A549 (cell line): ENCODE data around the gene GHDC. TPM values are rescaled to one million over a fixed set of nuclear protein-coding genes. Genes with fewer than 3 reads are reported as not detected.
"Not testable (repeated sequence)": the region's sequence is repeated elsewhere in the genome, so short reads cannot be mapped to it uniquely, and the experiment has no call there.

ENCODE experiments used
- ATAC-seq, 2 experiments: fragments of 200-7000 bp in 1 of 2; fragments of >200 bp in 1 of 2; cut with Nextera tagmentation in 1 of 2; cut with Tn5 transposase in 1 of 2; 3 replicates each; pipeline versions ENCODE4 v1.8.0 to v1.9.1; 2018 to 2020; ENCODE audit warnings: mild to moderate bottlenecking in 1 of 2, moderate library complexity in 1 of 2
- CTCF ChIA-PET: fragments of 300-600 bp; sonication (Branson Sonifier 250); formaldehyde crosslinking; extraction: SDS; loops from one replicate; lab custom pipeline; 2021; ENCODE audit warnings: antibody characterized with exemption, inconsistent platforms; lab: Yijun Ruan, JAX
- POLR2A ChIA-PET: fragments of 350-600 bp; formaldehyde crosslinking; extraction: SDS; loops from one replicate; lab custom pipeline; 2021; ENCODE audit warnings: antibody characterized with exemption, inconsistent platforms; lab: Yijun Ruan, JAX
- DNase-seq, 2 experiments: peaks; one replicate each; pipeline versions ENCODE4 v3.0.0 to v3.0.0-alpha.2; 2011 to 2016; ENCODE audit warnings: low read depth in 1 of 2, low spot score in 1 of 2
- FAIRE-seq: peaks from 2 replicates; lab custom pipeline; 2011; peaks lifted over from hg19 to GRCh38; lab: Jason Lieb, UNC
- H3K27ac ChIP-seq, 2 experiments: fragments of >200 bp; sonication (Bioruptor Twin); formaldehyde crosslinking; 3 replicates each; pipeline ENCODE4 v1.5.1; 2016 to 2017
- H3K4me1 ChIP-seq: fragments of >200 bp; sonication (Bioruptor Twin); formaldehyde crosslinking; 3 replicates; pipeline ENCODE4 v1.6.1; 2016
- H3K4me2 ChIP-seq: fragments of >200 bp; sonication (Bioruptor Twin); formaldehyde crosslinking; 3 replicates; pipeline ENCODE4 v1.6.1; 2016
- H3K4me3 ChIP-seq: fragments of >200 bp; sonication (Bioruptor Twin); formaldehyde crosslinking; 3 replicates; pipeline ENCODE4 v1.5.1; 2016
- H3K9me3 ChIP-seq: fragments of >200 bp; sonication (Bioruptor Twin); formaldehyde crosslinking; 3 replicates; pipeline ENCODE4 v1.6.1; 2016
- CBX8 ChIP-seq: fragments of 200-600 bp; sonication (generic); IDR thresholded peaks from 2 replicates; pipeline ENCODE4 v1.6.1; 2016
- CHD2 ChIP-seq: fragments of 150-350 bp; IDR thresholded peaks from 2 replicates; pipeline ENCODE4 v1.6.1; 2014; ENCODE audit warnings: low read length; ENCODE audit not compliant: partially characterized antibody
- CTCF ChIP-seq: fragments of >200 bp; sonication (Bioruptor Twin); formaldehyde crosslinking; IDR thresholded peaks from 3 replicates; pipeline ENCODE4 v1.5.1; 2016
- EHMT2 ChIP-seq: fragments of 200-600 bp; sonication (generic); IDR thresholded peaks from 2 replicates; pipeline ENCODE4 v1.6.1; 2016; ENCODE audit warnings: antibody characterized with exemption, low read depth, mild to moderate bottlenecking, moderate library complexity
- EP300 ChIP-seq, 2 experiments: fragments of >200 bp; sonication (Bioruptor Twin); formaldehyde crosslinking; IDR thresholded peaks; 2 replicates in 1 of 2; 3 replicates in 1 of 2; pipeline ENCODE4 v1.6.1; 2016 to 2017
- FOSL2 ChIP-seq, 2 experiments: fragments of 450-650 bp in 1 of 2; fragments of >200 bp in 1 of 2; sonication (Bioruptor Twin) in 1 of 2; formaldehyde crosslinking; IDR thresholded peaks; 2 replicates each; pipeline versions ENCODE4 v1.5.0 to v1.6.1; 2016 to 2020; ENCODE audit warnings: mild to moderate bottlenecking in 1 of 2, moderate library complexity in 1 of 2
- HDAC2 ChIP-seq: fragments of 200-600 bp; sonication (generic); IDR thresholded peaks from 2 replicates; pipeline ENCODE4 v1.6.1; 2016
- HES2 ChIP-seq: fragments of >200 bp; sonication (Bioruptor Twin); formaldehyde crosslinking; IDR thresholded peaks from 2 replicates; pipeline ENCODE4 v1.6.1; 2016
- HOXA7 ChIP-seq: fragments of 250-450 bp; sonication (Bioruptor Pico); IDR thresholded peaks from 2 replicates; pipeline ENCODE4 v1.5.0; 2020; ENCODE audit warnings: mild to moderate bottlenecking, moderate library complexity
- KDM1A ChIP-seq: fragments of 200-600 bp; sonication (generic); IDR thresholded peaks from 2 replicates; pipeline ENCODE4 v1.6.1; 2016; ENCODE audit warnings: low read depth, mild to moderate bottlenecking
- KDM5A ChIP-seq: fragments of 200-600 bp; sonication (generic); IDR thresholded peaks from 2 replicates; pipeline ENCODE4 v1.6.1; 2016; ENCODE audit warnings: antibody characterized with exemption, mild to moderate bottlenecking
- MAFK ChIP-seq: fragments of 450-650 bp; IDR thresholded peaks from 2 replicates; pipeline ENCODE4 v1.6.1; 2014; ENCODE audit not compliant: partially characterized antibody
- MAX ChIP-seq: IDR thresholded peaks from 2 replicates; pipeline ENCODE4 v1.6.1; 2012
- MAZ ChIP-seq: fragments of 150-350 bp; IDR thresholded peaks from 2 replicates; pipeline ENCODE4 v1.6.1; 2014; ENCODE audit warnings: antibody characterized with exemption, low read depth, low read length, borderline replicate concordance
- MYC ChIP-seq: IDR thresholded peaks from 2 replicates; pipeline ENCODE4 v1.6.1; 2012; ENCODE audit warnings: mild to moderate bottlenecking, inconsistent platforms, low read length, improper control_type of control experiment, borderline replicate concordance
- NPAS2 ChIP-seq: fragments of 250-450 bp; sonication (Bioruptor Pico); IDR thresholded peaks from 2 replicates; pipeline ENCODE4 v1.8.0; 2022; ENCODE audit warnings: mild to moderate bottlenecking, moderate library complexity, borderline replicate concordance
- POLR2AphosphoS2 ChIP-seq: conservative IDR thresholded peaks from 2 replicates; pipeline ENCODE4 v1.6.1; 2012; ENCODE audit warnings: low read length, improper control_type of control experiment, inconsistent platforms
- REST ChIP-seq: fragments of 200-600 bp; sonication (generic); IDR thresholded peaks from 2 replicates; pipeline ENCODE4 v1.6.1; 2016; ENCODE audit warnings: antibody characterized with exemption, mild to moderate bottlenecking, moderate library complexity
- SMC3 ChIP-seq: fragments of >200 bp; sonication (Bioruptor Twin); formaldehyde crosslinking; IDR thresholded peaks from 3 replicates; pipeline ENCODE4 v1.6.1; 2018; ENCODE audit warnings: inconsistent platforms
- TFCP2L1 ChIP-seq: fragments of 250-450 bp; sonication (Bioruptor Pico); IDR thresholded peaks from 2 replicates; pipeline ENCODE4 v1.5.0; 2021; ENCODE audit warnings: mild to moderate bottlenecking
- USF2 ChIP-seq: fragments of 450-650 bp; IDR thresholded peaks from 2 replicates; pipeline ENCODE4 v1.6.1; 2014; ENCODE audit warnings: antibody characterized with exemption
- WGBS: methylation state at CpG from one replicate; pipeline ENCODE4 v1.1.6; 2017; ENCODE audit errors: missing lambda C conversion rate; 5-methylcytosine and 5-hydroxymethylcytosine counted together
- polyA plus RNA-seq, 4 experiments: library from polyadenylated mRNA; depleted of rRNA in 3 of 4; stranded (reverse); fragments of >200 nt; fragmentation: RNase III in 1 of 4; extraction: RNeasy Plus Mini Kit Qiagen cat#74134 plus additional on column Dnase treatment in 1 of 4; gene quantifications; 2 replicates in 3 of 4; 3 replicates in 1 of 4; pipeline ENCODE4 v1.2.3, GENCODE V29; 2011 to 2017
- TF ChIP-seq, protein P1 (sequence below): fragments of 150-350 bp; IDR thresholded peaks from 2 replicates; pipeline ENCODE4 v1.6.1; 2014; ENCODE audit warnings: low read depth, mild to moderate bottlenecking, low read length

The GHDC gene
- polyA plus RNA-seq, 2 of the 4 experiments (the other 2 are of a cell fraction): 12.3 to 23.4 TPM

DNA sequence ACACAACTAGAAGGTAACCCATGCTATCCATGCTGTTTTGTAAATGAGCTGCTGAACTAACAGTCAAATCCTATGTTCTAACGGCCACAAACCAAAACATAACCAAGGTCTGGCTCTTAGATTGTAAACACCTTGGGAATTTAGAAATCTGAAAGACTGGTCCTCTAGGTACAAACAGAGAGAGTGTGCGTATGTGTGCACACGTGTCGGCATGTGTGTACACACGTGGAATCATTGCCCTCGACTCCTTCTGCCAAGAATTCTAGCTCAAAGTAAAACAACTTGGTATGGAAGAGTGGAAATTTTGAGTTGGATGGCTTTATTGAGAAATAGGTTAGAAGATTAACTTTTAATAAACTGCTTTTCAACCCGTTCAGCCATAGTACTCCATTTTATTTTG lies 18.1 kb upstream of the GHDC start:
- no peak for FAIRE-seq
- CTCF ChIA-PET: interaction anchor here (0.6 to 3.7 kb wide), 3 partner anchors 11 to 85 kb away, joined by 3 to 25 read pairs (median 3); no protein-coding TSS in a partner anchor

DNA sequence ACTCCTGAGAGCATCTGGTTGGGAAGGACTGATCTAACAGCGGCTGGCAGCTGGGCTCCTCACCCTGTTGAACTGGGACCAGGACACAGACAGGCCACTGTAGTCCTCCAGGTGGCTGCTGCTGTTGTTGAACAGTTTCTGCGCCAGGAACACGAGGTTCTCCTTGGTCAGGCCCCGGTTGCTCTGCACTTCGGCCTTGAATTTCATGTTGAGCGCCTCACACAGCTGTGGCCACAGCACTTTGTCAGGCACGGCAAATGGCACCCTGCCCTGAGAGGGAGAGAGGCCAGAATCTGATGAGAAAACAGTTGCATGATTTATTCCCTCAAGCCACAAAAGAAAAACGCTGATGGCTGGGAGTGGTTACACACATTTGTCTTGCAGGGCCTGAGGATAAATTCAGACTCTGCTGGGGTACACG lies 17.6 kb upstream of the GHDC start:
- FAIRE-seq, H3K4me1 ChIP-seq, H3K27ac ChIP-seq, H3K9me3 ChIP-seq, H3K4me2 ChIP-seq, H3K4me3 ChIP-seq, DNase-seq: not testable (repeated sequence)
- peak in 1 of 2 experiments; percentile 50; a peak in 2 of 6 replicates for ATAC-seq
- CTCF ChIA-PET: interaction anchor here (0.7 to 3.7 kb wide), 2 partner anchors 8 to 11 kb away, joined by 3 to 25 read pairs; no protein-coding TSS in a partner anchor
- POLR2A ChIA-PET: interaction anchor here (0.6 kb wide), 1 partner anchor 89 kb away, joined by 7 read pairs; no protein-coding TSS in a partner anchor
- 86% methylated on average over 9 of the region's 9 CpGs for WGBS

More for the DNA sequence above, 18.1 kb upstream of the GHDC start:
- 85% methylated on average over 7 of the region's 7 CpGs for WGBS
- no peaks in the 10 kb centered on the region for H3K9me3 ChIP-seq
- DNase-seq: no peak
- no peak overlapping the region for H3K4me3 ChIP-seq
- TF ChIP-seq MAFK (no peak), KDM1A (no peak), NPAS2 (no peak), SMC3 (no peak), CBX8 (no peak), MYC (no peak), FOSL2 (IDR thresholded peaks at IDR 0.05) (no peak), FOSL2 (CRISPR knock-in tag; IDR thresholded peaks at IDR 0.05) (no peak), MAZ (no peak), REST (no peak)
- TF ChIP-seq, protein P1, sequence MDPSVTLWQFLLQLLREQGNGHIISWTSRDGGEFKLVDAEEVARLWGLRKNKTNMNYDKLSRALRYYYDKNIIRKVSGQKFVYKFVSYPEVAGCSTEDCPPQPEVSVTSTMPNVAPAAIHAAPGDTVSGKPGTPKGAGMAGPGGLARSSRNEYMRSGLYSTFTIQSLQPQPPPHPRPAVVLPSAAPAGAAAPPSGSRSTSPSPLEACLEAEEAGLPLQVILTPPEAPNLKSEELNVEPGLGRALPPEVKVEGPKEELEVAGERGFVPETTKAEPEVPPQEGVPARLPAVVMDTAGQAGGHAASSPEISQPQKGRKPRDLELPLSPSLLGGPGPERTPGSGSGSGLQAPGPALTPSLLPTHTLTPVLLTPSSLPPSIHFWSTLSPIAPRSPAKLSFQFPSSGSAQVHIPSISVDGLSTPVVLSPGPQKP: no peak
- TF ChIP-seq, all 56 proteins: peak for 0
- H3K4me2 ChIP-seq: no peak overlapping the region
- no peak for ATAC-seq
- H3K4me1 ChIP-seq: no peaks in the 10 kb centered on the region
- POLR2A ChIA-PET: no interaction called here
- H3K27ac ChIP-seq: no peak overlapping the region

- H3K4me2 ChIP-seq: no peak overlapping the region
- 86% methylated on average over 6 of the region's 6 CpGs for WGBS
- no peak for FAIRE-seq
- no peaks in the 10 kb centered on the region for H3K9me3 ChIP-seq
- TF ChIP-seq EP300 (IDR thresholded peaks at IDR 0.05) (no peak), FOSL2 (IDR thresholded peaks at IDR 0.05) (no peak), FOSL2 (CRISPR knock-in tag; IDR thresholded peaks at IDR 0.05) (no peak), EHMT2 (no peak), HDAC2 (no peak), HOXA7 (CRISPR knock-in tag) (no peak), KDM5A (no peak), MAFK (no peak), MYC (no peak), CHD2 (no peak), USF2 (no peak), POLR2AphosphoS2 (no peak), NPAS2 (no peak), TFCP2L1 (no peak), MAX (no peak), CTCF (no peak), HES2 (no peak)
- ATAC-seq: no peak
- no peak overlapping the region for H3K27ac ChIP-seq
- DNase-seq: no peak
- H3K4me1 ChIP-seq: peaks cover 12% of the 10 kb centered on the region
- POLR2A ChIA-PET: no interaction called here
- H3K4me3 ChIP-seq: no peak overlapping the region
- CTCF ChIA-PET: interaction anchor here (1.0 to 1.4 kb wide), 2 partner anchors 12 to 30 kb away, joined by 3 to 4 read pairs; no protein-coding TSS in a partner anchor
These were observed 15.8 kb upstream of the GHDC start for GRCh38 chr17:42210046-42210445.
